NT2/D1 (cell line): ENCODE measurements around the gene NEK2.

ENCODE experiments used
- SUZ12 ChIP-seq: IDR thresholded peaks from 2 replicates; pipeline ENCODE4 v1.6.1; 2011; ENCODE audit not compliant: insufficient read length, insufficient read depth; ENCODE audit errors: extremely low read depth
- YY1 ChIP-seq: IDR thresholded peaks from 2 replicates; pipeline ENCODE4 v1.6.1; 2011; ENCODE audit not compliant: insufficient read length, insufficient read depth
- ZNF274 ChIP-seq: IDR thresholded peaks from 2 replicates; pipeline ENCODE4 v1.6.1; 2011; ENCODE audit warnings: mild to moderate bottlenecking, low read depth, low read length

DNA sequence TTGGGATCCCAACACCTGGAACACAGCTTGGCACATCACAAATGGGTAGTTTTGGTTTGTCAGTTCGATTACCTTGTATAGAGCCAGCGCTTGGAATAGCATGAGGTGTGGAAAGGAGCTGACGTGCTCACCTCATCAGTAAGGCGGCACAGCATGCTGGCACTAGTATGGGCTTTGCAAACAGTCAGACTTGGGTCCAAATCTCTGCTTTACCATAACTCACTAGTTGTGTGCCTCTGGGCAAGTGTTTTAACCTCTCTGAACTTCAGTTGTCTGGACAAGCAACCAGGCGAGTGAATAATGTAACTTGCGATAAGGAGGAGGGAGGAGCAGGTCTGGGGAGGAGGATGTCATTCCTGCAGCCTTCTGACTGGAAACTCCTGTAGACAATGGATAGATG, 26.3 kb upstream of the NEK2 start:
- TF ChIP-seq YY1 (no peak), ZNF274 (no peak), SUZ12 (no peak)
